ENCODE data around the gene SLC7A8.
A peak's percentile ranks its signal among the peaks of the same experiment; 100 is the strongest.
"Not testable (repeated sequence)": the region's sequence is repeated elsewhere in the genome, so short reads cannot be mapped to it uniquely, and the experiment has no call there.

Gene SLC7A8

DNA sequence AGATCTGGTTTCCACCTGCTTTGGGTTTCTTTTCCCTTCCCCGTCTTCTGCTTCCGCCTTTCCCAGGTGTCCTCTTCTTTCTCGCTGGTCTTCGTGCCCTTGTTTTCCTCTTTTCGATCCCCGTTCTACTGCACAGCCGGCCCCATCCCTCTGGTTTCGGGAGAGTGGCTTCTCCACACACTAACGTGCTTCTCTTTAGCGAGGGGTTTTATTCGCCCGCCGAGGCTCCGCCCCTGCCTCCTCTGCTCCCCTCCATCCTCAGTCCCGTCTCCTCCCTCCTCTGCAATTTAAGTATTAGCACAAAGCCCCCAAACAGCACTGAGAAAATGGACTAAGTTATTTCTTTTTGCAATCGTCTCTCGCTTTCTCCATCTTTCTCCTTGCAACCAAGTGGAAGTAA is at the start of gene SLC7A8:
Gene SLC7A8, minus strand, starts transcription at position 182 of the 400 bp plus-strand sequence. CDS start 746 bp downstream, outside the sequence.
- DNase-seq, result no peak

DNA sequence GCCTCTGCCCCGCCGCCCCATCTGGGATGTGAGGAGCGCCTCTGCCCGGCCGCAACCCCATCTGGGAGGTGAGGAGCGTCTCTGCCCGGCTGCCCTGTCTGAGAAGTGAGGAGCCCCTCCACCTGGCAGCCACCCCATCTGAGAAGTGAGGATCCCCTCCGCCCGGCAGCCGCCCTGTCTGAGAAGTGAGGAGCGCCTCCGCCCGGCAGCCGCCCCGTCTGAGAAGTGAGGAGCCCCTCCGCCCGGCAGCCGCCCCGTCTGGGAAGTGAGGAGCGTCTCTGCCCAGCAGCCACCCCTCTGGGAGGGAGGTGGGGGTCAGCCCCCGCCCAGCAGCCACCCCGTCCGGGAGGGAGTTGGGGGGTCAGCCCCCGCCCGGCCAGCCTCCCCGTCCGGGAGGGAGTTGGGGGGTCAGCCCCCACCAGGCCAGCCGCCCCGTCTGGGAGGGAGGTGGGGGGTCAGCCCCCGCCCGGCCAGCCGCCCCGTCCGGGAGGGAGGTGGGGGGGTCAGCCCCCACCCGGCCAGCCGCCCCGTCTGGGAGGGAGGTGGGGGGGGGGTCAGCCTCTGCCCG is 48.9 kb upstream of the SLC7A8 start:
- DNase-seq, result not testable (repeated sequence)

DNA sequence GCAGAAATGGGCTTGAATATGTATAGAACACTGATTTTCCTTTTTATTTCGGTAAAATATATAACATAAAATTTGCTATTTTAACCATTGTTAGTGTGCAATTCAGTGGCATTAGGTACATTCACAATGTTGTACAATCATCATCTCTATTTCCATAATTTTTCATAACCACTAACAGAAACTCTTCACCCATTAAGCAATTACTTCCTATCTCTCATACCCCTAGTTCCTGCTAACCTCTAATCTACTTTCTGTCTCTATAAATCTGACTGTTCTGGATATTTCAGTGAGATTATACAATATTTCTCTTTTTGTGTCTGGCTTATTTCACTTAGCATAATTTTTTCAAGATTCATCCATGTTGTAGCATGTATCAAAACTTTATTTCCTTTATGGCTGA is 45.4 kb upstream of the SLC7A8 start:
- DNase-seq, result no peak

DNA sequence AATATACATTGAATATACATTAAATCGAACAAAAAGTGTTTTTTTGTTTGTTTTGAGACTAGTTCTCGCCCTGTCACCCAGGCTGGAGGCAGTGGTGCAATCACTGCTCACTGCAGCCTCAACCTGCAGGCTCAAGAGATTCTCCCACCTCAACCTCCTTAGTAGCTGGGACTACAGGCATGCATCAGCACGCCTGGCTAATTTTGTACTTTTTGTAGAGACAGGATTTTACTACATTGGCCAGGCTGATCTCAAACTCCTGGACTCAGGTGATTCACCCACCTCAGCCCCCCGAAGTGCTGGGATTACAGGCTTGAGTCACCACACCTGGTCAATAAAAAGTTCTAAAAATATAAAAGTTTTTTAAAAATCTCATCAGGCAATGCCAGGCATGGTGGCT is 44.1 kb upstream of the SLC7A8 start:
- DNase-seq, result no peak

DNA sequence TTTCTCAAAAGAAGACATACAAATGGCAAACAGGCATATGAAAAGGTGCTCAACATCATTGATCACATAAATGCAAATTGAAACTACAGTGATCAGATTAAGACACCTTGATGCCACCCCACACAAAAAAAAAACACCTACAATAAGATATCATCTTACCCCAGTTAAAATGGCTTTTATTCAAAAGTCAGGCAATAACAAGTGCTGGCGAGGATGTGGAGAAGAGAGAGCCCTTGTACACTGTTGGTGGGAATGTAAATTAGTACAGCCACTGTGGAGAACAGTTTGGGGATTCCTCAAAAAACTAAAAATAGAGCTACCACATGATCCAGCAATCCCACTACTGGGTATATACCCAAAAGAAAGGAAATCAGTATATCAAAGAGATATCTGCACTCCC is 41.5 kb upstream of the SLC7A8 start:
- DNase-seq, result not testable (repeated sequence)

DNA sequence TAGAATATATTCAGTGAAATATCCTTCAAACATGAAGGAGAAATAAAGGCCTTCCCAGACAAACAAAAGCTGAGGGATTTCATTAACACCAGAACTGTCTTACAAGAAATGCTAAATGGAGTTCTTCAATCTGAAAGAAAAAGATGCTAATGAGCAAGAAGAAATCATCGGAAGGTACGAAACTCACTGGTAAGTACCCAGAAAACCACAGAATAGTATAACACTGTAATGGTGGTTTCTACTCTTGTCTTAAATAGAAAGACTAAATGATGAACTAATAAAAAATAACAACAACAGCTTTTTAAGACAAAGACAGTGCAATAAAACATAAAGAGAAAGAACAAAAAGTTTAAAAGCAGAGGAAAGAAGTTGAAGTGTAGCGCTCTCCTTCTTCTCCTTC is 35.6 kb upstream of the SLC7A8 start:
- DNase-seq, result no peak

DNA sequence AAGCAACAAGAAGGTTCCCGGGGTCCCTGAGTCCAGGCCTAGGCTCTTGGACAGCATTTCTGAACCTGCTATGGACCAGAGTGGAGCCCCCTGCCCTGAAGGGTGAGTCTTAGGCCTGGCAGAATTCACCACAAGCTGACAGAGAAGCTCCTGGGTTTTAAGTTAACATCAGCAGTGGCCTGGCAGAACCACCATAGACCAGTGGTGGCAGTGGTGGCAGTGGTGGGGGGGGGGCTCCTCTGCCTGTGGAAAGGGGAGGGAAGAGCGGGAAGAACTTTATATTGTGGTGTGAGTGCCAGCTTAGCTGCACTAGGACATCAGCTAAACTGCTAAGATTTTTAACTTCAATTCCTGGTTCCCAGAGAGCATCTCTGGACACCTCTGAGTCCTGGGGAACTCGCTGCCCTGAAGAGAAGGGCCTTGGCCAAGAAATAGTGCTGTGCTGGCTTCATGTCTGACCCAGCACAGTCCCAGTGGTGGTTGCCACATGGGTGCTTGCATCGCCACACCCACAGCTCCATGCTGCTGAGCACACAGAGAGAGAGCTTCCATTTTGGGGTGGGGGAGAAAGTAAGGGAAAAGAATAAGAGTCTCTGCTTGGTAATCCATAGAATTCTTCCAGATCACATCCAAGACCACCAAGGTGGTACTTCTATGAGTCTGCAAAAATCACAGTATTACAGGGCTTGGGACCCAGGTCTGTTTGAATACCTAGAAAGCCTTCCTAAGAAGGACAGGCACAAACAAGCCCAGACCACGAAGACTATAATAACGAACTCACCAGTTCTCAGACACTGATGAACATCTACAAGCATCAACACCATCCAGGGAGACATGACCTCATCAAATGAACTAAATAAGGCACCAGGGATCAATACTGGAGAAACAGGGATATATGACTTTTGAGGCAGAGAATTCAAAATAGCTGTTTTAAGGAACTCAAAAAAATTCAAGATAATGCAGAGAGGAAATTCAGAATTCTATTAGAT is 33.9 kb upstream of the SLC7A8 start:
- DNase-seq, result no peak

DNA sequence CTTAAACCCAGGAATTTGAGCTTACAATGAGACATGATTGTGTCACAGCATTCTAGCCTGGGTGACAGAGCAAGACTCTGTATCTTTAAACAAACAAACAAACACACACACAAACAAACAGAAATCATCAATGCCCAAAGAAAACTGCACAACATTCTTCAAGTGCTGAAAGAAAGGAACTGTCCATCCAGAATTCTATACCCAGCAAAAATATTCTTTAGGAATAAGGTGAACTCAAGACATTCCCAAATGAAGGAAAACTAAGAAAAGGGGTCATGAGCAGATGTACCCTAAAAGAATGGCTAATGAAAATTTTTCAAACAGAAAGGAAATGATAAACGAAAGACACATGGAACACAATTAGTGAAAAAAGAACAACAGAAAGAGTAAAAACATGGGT is 32.0 kb upstream of the SLC7A8 start:
- DNase-seq, result no peak

DNA sequence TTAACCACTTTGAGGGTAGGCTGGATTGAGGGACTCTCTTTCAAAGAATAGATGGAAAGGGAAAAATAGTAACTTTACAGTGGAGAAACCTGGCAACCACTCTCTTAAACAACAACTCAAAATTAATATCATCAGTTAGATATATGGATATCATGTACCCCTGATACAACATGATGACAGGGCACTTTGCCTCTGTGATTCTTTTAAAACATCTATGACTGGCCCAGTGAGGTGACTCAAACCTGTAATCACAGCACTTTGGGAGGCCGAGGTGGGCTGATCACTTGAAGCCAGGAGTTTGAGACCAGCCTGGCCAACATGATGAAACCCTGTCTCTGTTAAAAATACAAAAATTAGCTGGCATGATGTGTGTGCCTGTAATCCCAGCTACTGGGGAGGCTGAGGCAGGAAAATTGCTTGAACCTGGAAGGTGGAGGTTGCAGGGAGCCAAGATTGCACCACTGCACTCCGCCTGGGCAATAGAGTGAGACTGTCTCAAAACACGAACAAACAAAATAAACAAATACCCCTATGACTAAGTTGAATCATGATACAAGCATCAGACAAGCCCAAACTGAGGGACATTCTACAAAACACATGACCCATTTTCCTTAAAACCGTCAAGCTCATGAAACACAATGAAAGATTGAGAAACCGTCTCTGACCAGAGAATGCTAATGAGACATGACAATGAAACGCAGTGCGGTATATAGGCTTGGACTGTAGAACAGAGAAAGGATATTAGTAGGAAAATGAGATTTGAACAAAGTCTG is 26.4 kb upstream of the SLC7A8 start:
- DNase-seq, result no peak

DNA sequence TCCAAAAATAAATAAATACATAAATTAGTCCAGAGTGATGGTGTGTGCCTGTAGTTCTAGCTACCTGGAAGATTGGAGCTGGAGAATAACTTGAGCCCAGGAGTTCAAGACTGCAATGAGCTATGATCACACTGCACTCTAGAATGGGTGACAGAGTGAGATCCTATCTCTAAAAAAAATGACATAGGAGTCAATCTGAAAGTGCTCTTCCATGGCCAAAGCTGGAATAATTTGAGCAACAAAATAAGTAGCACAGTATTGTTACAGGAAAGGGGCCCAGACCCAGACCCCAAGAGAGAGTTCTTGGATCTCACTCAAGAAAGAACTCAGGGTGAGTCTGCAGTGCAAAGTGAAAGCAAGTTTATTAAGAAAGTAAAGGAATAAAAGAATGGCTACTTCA is 24.9 kb upstream of the SLC7A8 start:
- no peak for DNase-seq

DNA sequence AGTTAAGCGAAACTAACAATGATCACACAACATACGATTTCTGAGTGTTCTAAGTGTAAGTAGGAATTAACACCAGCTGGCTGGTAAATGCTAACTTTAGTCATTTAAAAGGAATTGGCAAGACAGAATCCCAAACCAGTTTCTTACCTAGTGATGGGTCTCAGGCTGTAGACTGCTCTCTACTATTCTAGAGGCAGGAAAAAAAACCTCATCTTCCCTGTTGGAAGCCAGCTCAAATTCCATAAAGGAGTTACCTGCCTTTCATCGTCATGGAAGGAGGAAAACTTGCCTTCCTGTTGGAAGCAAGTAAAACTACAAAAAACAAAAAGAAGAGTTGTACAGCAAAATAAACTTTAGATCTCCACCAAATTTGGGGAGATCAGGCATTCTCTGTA is 23.7 kb upstream of the SLC7A8 start:
- DNase-seq, result no peak

DNA sequence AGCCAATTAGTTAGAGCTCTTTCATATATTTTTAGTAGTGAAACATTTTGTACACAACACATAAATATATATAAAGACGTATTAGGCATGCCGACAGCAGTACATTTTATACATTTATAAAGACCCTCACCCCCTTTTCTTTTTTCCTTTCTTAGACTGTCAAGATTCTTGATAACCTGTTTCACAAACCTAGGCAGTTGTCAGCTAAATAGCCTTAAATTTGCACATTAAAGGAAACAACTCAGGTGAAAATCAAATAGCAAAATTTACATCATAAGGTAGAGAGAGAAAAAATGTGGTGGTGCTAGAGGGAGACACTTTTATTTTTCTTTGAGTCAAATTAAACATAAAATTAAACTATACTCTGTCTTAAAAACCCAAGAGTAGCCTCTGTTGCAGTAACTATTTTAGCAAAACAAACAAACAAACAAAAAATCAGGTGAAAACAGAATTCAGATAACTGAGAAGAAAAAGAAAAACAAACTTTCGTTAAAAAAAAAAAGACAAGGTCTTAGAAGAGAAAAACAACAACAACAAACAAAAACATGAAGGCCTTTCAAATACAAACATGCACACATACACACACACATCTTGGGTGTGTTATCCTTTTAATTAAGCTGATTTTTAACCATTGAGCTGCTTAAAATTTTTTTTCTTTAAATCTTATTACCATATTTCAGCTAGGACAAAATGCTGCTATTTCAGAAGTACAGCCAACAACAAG is 23.1 kb upstream of the SLC7A8 start:
- DNase-seq, result no peak

DNA sequence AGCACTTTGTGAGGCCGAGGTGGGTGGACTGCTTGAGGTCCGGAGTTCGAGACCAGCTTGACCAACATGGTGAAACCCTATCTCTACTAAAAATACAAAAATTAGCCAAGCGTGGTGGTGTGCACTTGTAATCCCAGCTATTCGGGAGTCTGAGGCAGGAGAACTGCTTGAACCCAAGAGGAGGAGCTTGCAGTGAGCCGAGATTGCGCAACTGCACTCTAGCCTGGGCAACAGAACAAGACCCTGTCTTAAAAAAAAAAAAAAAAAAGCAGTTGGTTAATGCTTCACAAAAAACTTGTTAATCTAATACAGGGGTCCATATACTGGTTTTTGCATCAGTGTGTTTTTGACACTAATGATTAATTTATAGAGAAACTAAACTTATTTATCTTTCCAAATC is 18.5 kb upstream of the SLC7A8 start:
- DNase-seq, result no peak

DNA sequence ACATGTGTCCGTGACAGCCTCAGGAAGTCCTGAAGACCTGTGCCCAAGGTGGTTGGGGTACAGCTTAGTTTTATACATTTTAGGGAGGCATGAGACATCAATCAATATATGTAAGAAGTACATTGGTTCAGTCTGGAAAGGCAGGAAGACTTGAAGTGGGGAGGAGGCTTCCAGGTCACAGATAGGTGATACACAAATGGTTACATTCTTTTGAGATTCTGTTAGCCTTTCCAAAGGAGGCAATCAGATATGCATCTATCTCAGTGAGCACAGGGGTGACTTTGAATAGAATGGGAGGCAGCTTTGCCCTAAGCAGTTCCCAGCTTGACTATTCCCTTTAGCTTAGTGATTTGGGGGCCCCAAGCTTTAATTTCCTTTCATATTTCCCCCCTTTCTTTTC is 15.7 kb upstream of the SLC7A8 start:
- not testable (repeated sequence) for DNase-seq

DNA sequence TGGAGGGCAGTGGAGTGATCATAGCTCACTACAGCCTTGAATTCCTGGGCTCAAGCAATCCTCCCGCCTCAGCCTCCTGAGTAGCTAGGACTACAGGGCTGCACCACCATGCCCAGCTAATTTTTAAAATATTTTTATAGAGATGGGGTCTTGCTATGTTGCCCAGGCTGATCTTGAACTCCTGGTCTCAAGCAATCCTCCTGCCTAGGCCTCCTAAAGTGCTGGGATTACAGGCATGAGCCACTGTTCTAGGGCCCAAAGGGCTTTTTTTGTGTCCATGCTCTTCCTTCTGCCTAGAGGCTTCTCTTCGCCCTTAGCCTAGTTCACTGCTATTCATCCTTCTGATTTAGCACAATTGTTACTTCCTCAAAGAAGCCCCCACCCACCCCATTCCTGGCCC is 13.0 kb upstream of the SLC7A8 start:
- not testable (repeated sequence) for DNase-seq

DNA sequence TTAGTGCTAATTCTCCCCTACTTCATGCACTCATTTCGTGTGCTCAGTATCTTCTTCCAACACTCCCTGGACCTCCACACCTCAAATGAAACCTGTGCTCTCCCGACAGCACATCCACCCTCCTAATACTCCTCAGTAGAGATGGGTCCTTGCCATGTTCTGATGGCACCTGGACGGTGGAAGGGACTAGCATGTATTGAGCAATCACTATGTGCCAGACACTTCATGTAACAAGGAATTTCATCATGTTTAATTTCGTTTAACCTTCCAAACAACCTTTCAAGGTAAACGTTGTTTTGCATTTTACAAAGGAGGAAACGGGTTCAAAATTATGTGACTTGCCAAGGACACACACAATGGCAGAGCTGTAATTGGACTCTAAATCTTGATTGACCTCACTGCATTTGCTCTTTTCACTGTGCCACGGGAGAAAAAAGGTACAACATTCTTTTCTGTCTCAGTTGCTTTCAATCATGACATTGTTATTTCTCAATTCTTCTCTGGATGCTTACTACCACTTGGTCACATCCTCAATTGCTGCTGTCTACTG is 12.2 kb upstream of the SLC7A8 start:
- no peak for DNase-seq

DNA sequence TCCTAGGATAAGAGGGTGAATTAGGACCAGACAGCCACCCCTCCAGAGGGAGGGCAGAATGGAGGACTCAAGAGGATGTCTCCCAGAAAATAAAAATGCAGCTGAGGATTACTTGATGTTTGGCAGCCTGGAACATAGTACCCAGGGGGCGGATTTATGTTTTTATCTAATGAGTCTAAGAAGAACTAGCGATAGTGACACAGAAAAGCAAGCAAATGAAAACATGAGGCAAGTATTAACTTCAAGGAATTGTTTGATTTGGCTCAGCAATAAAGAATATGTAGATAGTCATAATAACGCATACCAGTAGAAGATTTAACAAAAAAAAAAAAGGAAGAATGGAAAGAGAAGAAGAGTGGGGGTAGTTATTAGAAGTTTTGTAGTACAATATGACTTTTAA is 10.0 kb upstream of the SLC7A8 start:
- no peak for DNase-seq

DNA sequence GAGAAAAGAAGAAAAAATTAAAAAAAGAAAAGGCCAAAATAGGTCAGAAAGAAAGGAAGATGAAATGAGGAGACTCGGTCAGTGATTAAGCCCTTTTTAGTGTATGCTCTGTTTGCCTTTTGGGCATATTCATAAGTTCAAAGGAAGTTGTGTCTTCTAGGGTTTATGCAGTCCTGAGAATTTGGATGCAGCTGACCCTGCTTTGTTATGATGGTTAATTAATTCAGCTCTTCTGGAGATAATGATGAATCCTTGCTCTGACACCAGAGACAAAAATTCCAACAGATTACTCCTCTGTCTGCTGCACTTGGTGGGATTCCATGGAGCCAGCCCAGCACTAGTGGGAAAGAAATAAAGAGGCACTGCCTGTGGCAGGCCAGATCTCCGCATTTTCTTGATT is 4.5 kb upstream of the SLC7A8 start:
- DNase-seq, result no peak

DNA sequence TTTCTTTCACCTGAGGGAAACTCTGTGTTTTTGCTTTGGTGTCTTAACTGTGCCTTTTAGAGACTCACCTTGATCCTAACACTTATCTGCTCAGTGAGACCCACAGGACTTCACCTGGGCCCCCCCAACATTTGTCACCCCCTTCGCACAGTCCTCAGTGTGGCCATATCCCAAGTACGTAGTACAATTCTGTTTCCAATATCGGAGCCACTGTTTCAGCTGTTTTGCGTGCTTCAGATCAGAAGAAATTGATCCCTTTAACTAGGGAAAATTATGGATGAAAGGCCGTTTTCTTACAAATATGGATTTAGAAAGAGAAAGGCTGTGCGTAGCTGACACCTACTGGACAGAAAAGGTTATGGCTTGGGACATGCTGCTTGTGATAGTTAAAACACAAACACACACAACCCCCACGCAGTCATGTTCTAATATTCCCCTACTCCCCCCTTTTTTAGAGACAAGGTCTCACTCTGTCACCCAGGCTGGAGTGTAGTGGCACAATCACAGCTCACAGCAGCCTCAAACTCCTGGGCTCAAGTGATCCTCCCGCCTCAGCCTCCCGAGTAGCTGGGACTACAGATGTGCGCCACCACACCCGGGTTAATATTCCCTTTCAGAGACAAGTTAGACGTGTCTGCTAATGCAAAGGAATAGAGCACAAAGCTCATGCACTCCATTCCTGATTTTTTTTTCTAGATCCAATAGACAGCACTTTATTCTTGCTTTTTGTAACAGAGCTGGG is 3.6 kb upstream of the SLC7A8 start:
- peak; percentile 40 for DNase-seq

DNA sequence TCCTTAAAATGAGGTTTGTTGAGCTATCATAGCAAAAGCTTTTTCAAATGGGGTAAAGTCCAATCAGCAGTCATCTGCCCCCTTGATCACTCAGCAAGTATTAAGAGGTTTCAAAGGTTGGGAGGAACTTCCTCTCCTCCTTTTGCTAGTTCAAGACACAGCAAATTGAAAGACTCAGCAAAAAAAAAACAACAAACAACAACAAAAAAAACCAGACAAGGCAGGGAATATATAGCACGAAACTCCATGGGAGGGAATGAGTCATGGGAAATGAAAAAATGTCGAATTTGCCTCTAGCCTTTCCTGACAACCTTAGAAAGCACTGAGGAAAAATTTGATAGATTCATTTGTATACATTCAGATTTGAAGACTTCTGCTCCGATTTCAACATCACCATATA is 1.6 kb upstream of the SLC7A8 start:
- DNase-seq, result no peak

DNA sequence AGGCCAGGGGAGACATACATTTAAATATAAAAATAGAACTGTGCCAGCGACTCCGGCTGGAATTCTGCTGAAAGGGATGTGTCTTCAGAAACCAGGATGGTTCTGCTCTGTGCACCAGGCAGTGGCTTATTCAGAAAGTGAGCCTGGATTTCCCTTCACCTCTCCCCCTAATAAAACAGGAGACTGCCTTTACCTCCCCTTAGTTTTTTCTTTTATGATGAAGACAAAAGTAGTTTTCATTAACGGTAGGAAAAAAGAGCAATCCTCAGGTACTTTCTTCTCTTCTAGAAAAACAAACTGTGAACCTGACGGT is 346 bp downstream of the SLC7A8 start:
- no peak for DNase-seq

Measured in activated CD4-positive, alpha-beta T cell treated with anti-CD3 and anti-CD28 coated beads, Interleukin-10, Interleukin-2, amounts not matched to agents 100 ng/mL and 50 ng/mL, durations not matched to agents 16 hours and 8 hours (primary cell).